ENCODE results near the gene HOXA6. TPM values are rescaled to one million over a fixed set of nuclear protein-coding genes. Genes with fewer than 3 reads are reported as not detected.

The HOXA6 gene
- total and polyA plus RNA-seq, 2 experiments from 2014 or later: not detected

DNA sequence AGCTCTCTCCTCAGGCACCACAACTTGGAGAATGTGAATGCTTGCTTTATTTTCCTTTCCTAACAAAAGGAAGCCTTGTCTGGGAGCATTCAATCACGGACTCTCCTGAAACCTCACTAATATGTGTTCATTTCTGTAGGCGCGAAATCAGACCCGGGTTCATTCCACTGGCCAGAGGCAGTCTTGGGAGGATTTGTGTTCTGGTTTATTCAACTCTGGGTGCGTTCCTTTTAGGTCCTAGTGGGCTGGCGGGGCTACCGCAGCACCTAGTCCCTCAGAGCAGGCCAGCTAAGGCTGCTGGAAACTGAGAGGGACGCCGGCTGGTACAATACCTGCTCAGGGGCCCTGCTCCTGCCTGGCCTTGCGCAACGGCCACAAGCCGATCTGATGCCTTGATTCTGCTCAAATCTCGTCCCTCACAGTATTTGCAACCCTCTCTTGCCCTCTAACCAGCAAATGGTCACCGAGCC is 24.5 kb downstream of the HOXA6 start:
- Histone ChIP-seq H3K36me3 (ENCODE audit: insufficient read depth) (no peaks in the 10 kb centered on the region), H4K20me1 (replicated peaks; ENCODE audit: insufficient read depth) (peaks cover 71% of the 10 kb centered on the region), H3K27me3 (ENCODE audit: insufficient read depth) (peaks cover 100% of the 10 kb centered on the region), H3K4me1 (ENCODE audit: insufficient read depth) (peaks cover 20% of the 10 kb centered on the region), H3K79me2 (replicated peaks; ENCODE audit: insufficient read depth) (no peaks in the 10 kb centered on the region), H3K4me3 (no peak overlapping the region), H2AFZ (no peak overlapping the region), H3K4me2 (peak overlapping the region; percentile 42; the same call in 1 of the 2 replicates), H3K27ac (ENCODE audit: low read depth) (no peak overlapping the region), H3F3A (replicated peaks; ENCODE audit: low read depth) (peaks cover 62% of the 10 kb centered on the region), H3K9me2 (ENCODE audit: insufficient read depth) (no peaks in the 10 kb centered on the region)
- Mint-ChIP-seq H3K36me3 (ENCODE audit: low read depth) (no peaks in the 10 kb centered on the region), H3K27ac (no peak overlapping the region), H3K27me3 (ENCODE audit: insufficient read depth, low read depth, poor library complexity) (peaks cover 100% of the 10 kb centered on the region), H3K4me3 (no peak overlapping the region), H3K4me1 (peaks cover 16% of the 10 kb centered on the region), H3K9me3 (peaks cover 6% of the 10 kb centered on the region; the same call in 1 of the 3 replicates)
- ATAC-seq: peak; percentile 66
- TF ChIP-seq, protein P1, sequence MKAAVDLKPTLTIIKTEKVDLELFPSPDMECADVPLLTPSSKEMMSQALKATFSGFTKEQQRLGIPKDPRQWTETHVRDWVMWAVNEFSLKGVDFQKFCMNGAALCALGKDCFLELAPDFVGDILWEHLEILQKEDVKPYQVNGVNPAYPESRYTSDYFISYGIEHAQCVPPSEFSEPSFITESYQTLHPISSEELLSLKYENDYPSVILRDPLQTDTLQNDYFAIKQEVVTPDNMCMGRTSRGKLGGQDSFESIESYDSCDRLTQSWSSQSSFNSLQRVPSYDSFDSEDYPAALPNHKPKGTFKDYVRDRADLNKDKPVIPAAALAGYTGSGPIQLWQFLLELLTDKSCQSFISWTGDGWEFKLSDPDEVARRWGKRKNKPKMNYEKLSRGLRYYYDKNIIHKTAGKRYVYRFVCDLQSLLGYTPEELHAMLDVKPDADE (IDR thresholded peaks at IDR 0.05): no peak
- TF ChIP-seq, protein P2, sequence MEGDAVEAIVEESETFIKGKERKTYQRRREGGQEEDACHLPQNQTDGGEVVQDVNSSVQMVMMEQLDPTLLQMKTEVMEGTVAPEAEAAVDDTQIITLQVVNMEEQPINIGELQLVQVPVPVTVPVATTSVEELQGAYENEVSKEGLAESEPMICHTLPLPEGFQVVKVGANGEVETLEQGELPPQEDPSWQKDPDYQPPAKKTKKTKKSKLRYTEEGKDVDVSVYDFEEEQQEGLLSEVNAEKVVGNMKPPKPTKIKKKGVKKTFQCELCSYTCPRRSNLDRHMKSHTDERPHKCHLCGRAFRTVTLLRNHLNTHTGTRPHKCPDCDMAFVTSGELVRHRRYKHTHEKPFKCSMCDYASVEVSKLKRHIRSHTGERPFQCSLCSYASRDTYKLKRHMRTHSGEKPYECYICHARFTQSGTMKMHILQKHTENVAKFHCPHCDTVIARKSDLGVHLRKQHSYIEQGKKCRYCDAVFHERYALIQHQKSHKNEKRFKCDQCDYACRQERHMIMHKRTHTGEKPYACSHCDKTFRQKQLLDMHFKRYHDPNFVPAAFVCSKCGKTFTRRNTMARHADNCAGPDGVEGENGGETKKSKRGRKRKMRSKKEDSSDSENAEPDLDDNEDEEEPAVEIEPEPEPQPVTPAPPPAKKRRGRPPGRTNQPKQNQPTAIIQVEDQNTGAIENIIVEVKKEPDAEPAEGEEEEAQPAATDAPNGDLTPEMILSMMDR (conservative IDR thresholded peaks at IDR 0.05; ENCODE audit: low read depth in 2 of 2): no peak
- TF ChIP-seq POLR2AphosphoS5 (IDR thresholded peaks at IDR 0.05; ENCODE audit: low read depth): no peak
- TF ChIP-seq, protein P3, sequence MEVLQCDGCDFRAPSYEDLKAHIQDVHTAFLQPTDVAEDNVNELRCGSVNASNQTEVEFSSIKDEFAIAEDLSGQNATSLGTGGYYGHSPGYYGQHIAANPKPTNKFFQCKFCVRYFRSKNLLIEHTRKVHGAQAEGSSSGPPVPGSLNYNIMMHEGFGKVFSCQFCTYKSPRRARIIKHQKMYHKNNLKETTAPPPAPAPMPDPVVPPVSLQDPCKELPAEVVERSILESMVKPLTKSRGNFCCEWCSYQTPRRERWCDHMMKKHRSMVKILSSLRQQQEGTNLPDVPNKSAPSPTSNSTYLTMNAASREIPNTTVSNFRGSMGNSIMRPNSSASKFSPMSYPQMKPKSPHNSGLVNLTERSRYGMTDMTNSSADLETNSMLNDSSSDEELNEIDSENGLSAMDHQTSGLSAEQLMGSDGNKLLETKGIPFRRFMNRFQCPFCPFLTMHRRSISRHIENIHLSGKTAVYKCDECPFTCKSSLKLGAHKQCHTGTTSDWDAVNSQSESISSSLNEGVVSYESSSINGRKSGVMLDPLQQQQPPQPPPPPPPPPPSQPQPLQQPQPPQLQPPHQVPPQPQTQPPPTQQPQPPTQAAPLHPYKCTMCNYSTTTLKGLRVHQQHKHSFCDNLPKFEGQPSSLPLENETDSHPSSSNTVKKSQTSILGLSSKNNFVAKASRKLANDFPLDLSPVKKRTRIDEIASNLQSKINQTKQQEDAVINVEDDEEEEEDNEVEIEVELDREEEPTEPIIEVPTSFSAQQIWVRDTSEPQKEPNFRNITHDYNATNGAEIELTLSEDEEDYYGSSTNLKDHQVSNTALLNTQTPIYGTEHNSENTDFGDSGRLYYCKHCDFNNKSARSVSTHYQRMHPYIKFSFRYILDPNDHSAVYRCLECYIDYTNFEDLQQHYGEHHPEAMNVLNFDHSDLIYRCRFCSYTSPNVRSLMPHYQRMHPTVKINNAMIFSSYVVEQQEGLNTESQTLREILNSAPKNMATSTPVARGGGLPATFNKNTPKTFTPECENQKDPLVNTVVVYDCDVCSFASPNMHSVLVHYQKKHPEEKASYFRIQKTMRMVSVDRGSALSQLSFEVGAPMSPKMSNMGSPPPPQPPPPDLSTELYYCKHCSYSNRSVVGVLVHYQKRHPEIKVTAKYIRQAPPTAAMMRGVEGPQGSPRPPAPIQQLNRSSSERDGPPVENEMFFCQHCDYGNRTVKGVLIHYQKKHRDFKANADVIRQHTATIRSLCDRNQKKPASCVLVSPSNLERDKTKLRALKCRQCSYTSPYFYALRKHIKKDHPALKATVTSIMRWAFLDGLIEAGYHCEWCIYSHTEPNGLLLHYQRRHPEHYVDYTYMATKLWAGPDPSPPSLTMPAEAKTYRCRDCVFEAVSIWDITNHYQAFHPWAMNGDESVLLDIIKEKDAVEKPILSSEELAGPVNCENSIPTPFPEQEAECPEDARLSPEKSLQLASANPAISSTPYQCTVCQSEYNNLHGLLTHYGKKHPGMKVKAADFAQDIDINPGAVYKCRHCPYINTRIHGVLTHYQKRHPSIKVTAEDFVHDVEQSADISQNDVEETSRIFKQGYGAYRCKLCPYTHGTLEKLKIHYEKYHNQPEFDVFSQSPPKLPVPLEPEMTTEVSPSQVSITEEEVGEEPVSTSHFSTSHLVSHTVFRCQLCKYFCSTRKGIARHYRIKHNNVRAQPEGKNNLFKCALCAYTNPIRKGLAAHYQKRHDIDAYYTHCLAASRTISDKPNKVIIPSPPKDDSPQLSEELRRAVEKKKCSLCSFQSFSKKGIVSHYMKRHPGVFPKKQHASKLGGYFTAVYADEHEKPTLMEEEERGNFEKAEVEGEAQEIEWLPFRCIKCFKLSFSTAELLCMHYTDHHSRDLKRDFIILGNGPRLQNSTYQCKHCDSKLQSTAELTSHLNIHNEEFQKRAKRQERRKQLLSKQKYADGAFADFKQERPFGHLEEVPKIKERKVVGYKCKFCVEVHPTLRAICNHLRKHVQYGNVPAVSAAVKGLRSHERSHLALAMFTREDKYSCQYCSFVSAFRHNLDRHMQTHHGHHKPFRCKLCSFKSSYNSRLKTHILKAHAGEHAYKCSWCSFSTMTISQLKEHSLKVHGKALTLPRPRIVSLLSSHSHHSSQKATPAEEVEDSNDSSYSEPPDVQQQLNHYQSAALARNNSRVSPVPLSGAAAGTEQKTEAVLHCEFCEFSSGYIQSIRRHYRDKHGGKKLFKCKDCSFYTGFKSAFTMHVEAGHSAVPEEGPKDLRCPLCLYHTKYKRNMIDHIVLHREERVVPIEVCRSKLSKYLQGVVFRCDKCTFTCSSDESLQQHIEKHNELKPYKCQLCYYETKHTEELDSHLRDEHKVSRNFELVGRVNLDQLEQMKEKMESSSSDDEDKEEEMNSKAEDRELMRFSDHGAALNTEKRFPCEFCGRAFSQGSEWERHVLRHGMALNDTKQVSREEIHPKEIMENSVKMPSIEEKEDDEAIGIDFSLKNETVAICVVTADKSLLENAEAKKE (CRISPR knock-in tag; IDR thresholded peaks at IDR 0.05): no peak
- TF ChIP-seq JUNB (IDR thresholded peaks at IDR 0.05; ENCODE audit: unreplicated experiment): no peak
- peak; percentile 99 for TF ChIP-seq EZH2 (IDR thresholded peaks at IDR 0.05; ENCODE audit: low read depth, unreplicated experiment)
- TF ChIP-seq EZH2phosphoT487 (IDR thresholded peaks at IDR 0.05; ENCODE audit: unreplicated experiment): peak; percentile 80
- no peak for TF ChIP-seq ZNF114 (CRISPR knock-in tag; IDR thresholded peaks at IDR 0.05)
- TF ChIP-seq ZNF331 (CRISPR knock-in tag; IDR thresholded peaks at IDR 0.05; ENCODE audit: low read depth): no peak
- peak; percentile 54 for DNase-seq (ENCODE audit: low spot score)

Measured in GM23338 (cell line).